ENCODE measurements around the gene ATP6V0E2.
A peak's percentile ranks its signal among the peaks of the same experiment; 100 is the strongest.
"Not testable (repeated sequence)": the region's sequence is repeated elsewhere in the genome, so short reads cannot be mapped to it uniquely, and the experiment has no call there.

The ATP6V0E2 gene

GRCh38 chr7:149873074-149873969 lies at the start of gene ATP6V0E2:
ATP6V0E2 (plus strand) TSS chr7:149873969; CDS start chr7:149874066, 97 bp downstream.
- DNase-seq: peak; percentile 79

GRCh38 chr7:149824301-149824741 lies 49.4 kb upstream of the ATP6V0E2 start:
- no peak for DNase-seq

- DNase-seq: no peak
Observed at GRCh38 chr7:149824748-149825566, 48.8 kb upstream of the ATP6V0E2 start.

- DNase-seq: no peak
Observed at GRCh38 chr7:149825567-149826343, 48.0 kb upstream of the ATP6V0E2 start.

GRCh38 chr7:149826344-149827088 lies 47.3 kb upstream of the ATP6V0E2 start:
- no peak for DNase-seq

GRCh38 chr7:149827089-149827981 lies 46.4 kb upstream of the ATP6V0E2 start:
- no peak for DNase-seq

GRCh38 chr7:149828357-149829309 lies 45.1 kb upstream of the ATP6V0E2 start:
- DNase-seq: no peak

- DNase-seq: not testable (repeated sequence)
Observed at GRCh38 chr7:149830527-149830926, 43.2 kb upstream of the ATP6V0E2 start.

GRCh38 chr7:149830997-149831740 lies 42.6 kb upstream of the ATP6V0E2 start:
- no peak for DNase-seq

GRCh38 chr7:149831741-149832219 lies 42.0 kb upstream of the ATP6V0E2 start:
- DNase-seq: no peak

- no peak for DNase-seq
Observed at GRCh38 chr7:149832332-149833041, 41.3 kb upstream of the ATP6V0E2 start.

GRCh38 chr7:149833495-149834130 lies 40.2 kb upstream of the ATP6V0E2 start:
- DNase-seq: no peak

GRCh38 chr7:149834601-149835000 lies 39.2 kb upstream of the ATP6V0E2 start:
- no peak for DNase-seq

GRCh38 chr7:149836434-149836833 lies 37.3 kb upstream of the ATP6V0E2 start:
- no peak for DNase-seq

GRCh38 chr7:149837564-149838223 lies 36.1 kb upstream of the ATP6V0E2 start:
- DNase-seq: no peak

GRCh38 chr7:149838224-149838991 lies 35.4 kb upstream of the ATP6V0E2 start, which contains the start of gene ZNF862:
ZNF862 (plus strand) TSS chr7:149838375; CDS start chr7:149838612, 237 bp downstream.
- DNase-seq: peak; percentile 97

Data from MV-4-11 (cell line).